ENCODE results near the gene CTBP2. TPM values are rescaled to one million over a fixed set of nuclear protein-coding genes. Genes with fewer than 3 reads are reported as not detected.

CTBP2 gene
- total and polyA plus RNA-seq, 8 donors, result 21.3 to 169 (median 61.6) TPM

DNA sequence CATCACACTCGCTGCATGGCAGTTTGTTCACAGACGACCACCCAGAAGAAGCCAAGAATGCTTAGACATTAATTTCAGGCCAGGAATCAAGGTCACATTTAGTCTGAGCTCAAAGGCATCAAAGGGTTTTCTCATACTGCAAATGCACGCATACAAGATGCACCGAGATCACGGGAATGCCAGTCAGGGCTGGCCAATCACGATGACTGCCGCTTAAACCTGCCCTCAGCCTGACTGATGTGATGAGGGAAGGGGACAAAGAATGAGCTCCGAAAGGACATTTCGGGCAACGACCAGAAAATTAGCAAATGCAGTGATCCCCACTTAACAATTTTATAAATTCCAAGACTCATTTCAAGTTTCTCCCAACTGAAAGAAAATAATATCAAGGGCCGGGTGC is 20.2 kb downstream of the CTBP2 start:
- Histone ChIP-seq H3K27me3 (no peaks in the 10 kb centered on the region), H3K4me3 (no peak overlapping the region), H3K4me1 (peaks cover 56 to 89% (median 68%) of the 10 kb centered on the region in 4 donors), H3K27ac (no peak overlapping the region), H3K9me3 (no peaks in the 10 kb centered on the region), H3K36me3 (peaks cover 3 to 15% (median 7%) of the 10 kb centered on the region in 4 donors)
- intact Hi-C loops (cut with DNase I; ENCODE audit: low total_unique reads), result no loop called here
- WGBS, 5 donors, result 86 to 91% (median 91%) methylated on average over 11 of the region's 11 CpGs
- no peak for DNase-seq
- no peak for TF ChIP-seq EP300 (IDR thresholded peaks at IDR 0.05)
- TF ChIP-seq, protein P1, sequence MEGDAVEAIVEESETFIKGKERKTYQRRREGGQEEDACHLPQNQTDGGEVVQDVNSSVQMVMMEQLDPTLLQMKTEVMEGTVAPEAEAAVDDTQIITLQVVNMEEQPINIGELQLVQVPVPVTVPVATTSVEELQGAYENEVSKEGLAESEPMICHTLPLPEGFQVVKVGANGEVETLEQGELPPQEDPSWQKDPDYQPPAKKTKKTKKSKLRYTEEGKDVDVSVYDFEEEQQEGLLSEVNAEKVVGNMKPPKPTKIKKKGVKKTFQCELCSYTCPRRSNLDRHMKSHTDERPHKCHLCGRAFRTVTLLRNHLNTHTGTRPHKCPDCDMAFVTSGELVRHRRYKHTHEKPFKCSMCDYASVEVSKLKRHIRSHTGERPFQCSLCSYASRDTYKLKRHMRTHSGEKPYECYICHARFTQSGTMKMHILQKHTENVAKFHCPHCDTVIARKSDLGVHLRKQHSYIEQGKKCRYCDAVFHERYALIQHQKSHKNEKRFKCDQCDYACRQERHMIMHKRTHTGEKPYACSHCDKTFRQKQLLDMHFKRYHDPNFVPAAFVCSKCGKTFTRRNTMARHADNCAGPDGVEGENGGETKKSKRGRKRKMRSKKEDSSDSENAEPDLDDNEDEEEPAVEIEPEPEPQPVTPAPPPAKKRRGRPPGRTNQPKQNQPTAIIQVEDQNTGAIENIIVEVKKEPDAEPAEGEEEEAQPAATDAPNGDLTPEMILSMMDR (IDR thresholded peaks at IDR 0.05), result no peak
- no peak for TF ChIP-seq POLR2AphosphoS5 (IDR thresholded peaks at IDR 0.05)
- TF ChIP-seq POLR2A (IDR thresholded peaks at IDR 0.05), result no peak

DNA sequence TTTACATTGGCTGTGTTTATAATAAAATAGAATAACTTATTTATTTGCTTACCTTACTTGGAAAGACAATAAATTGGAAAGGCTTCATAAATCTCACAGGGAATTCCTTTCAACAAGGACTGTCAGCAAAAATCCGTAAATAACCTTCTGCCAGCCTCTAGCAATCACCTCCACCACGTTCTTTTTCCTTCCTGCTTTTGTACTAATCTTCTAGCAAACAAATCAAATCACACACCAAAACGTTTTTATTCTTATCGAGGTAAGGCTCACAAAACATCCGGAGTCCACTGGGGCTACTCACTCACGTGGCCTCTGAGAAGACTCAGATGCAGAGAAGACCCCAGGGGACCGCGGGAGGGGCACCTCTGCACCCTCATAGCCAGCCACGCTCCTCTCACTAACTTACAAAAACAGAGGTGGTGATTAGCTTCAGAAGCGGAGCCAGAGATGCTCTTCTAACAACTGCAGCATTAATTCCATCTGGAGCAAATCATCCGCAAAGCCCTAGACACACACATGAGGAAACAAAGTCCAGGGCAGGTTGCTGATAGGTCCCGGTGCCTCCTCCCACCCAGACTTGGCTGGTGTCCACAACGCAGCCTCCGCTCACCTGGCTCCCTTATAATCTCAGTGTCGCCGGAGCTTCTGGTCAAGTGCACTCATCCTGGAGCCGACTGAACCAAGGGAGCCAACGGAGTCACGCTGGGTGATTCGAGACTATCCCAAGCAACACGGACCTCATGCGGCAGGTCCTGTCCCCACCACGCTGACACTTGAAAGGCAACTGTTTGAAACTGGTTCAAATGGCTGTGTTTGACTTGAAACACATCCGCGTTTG is 22.5 kb downstream of the CTBP2 start:
- peak overlapping the region; percentile 44 to 72 (median 62) for H3K27ac ChIP-seq
- H3K9me3 ChIP-seq, result no peaks in the 10 kb centered on the region
- peaks cover 41 to 82% (median 65%) of the 10 kb centered on the region in 4 donors for H3K4me1 ChIP-seq
- H3K36me3 ChIP-seq, result peaks cover 7 to 15% (median 12%) of the 10 kb centered on the region in 4 donors
- 29 to 45% (median 38%) methylated on average over 24 to 25 of the region's 25 CpGs for WGBS, 5 donors
- peak overlapping the region in 1 of 4 donors; percentile 14 for H3K4me3 ChIP-seq
- H3K27me3 ChIP-seq, result no peaks in the 10 kb centered on the region
- peak; percentile 84 for DNase-seq
- TF ChIP-seq, protein P1 (IDR thresholded peaks at IDR 0.05), result no peak
- TF ChIP-seq POLR2AphosphoS5 (IDR thresholded peaks at IDR 0.05), result peak in 2 of 3 donors; percentile 10 to 50
- TF ChIP-seq EP300 (IDR thresholded peaks at IDR 0.05), result no peak
- intact Hi-C loops (cut with DNase I; ENCODE audit: low total_unique reads), result no loop called here

DNA sequence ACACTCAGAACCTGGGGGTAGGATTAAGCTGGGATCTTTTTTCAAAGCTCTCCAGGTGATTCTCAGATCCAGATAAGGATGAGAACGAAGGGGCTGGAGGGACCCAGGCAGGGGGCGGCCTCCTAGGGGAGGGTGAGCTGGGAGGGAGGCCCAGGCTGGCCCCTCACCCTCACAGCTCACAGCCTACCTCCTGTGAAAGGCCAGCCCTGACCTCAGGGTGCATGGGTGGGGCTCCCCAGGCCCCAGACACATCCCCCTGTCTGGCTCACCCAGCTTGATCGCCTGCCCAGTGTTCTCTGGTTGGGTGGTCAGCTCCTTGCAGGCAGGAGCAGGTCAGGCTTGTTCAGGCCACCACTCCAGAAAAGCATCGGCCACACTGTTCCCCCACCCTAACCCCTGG is 24.3 kb downstream of the CTBP2 start:
- Histone ChIP-seq H3K4me1 (peaks cover 41 to 64% (median 53%) of the 10 kb centered on the region in 4 donors), H3K27me3 (no peaks in the 10 kb centered on the region), H3K9me3 (no peaks in the 10 kb centered on the region), H3K4me3 (no peak overlapping the region), H3K27ac (peak overlapping the region in 2 of 5 donors; percentile 12 to 19), H3K36me3 (peaks cover 14 to 21% (median 17%) of the 10 kb centered on the region in 4 donors)
- WGBS, 5 donors, result 81 to 92% (median 84%) methylated on average over 2 to 4 of the region's 4 CpGs
- intact Hi-C loops (cut with DNase I; ENCODE audit: low total_unique reads), result no loop called here
- no peak for TF ChIP-seq EP300 (IDR thresholded peaks at IDR 0.05)
- TF ChIP-seq, protein P1 (IDR thresholded peaks at IDR 0.05), result no peak
- no peak for TF ChIP-seq POLR2A (IDR thresholded peaks at IDR 0.05)
- no peak for TF ChIP-seq POLR2AphosphoS5 (IDR thresholded peaks at IDR 0.05)
- no peak for DNase-seq

DNA sequence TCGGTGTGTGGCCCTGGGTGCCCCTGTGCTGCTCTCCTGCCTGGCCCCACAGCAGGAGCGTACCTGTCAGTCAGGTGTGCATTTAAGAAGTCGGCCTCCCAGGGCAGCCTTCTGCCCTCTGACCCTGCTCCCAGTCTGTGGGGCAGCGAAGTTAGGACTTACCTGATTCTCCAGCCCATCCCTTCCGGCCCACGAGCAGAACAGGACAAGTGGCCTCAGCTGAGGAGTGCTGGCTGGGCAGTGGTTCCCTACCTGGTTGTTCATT is 24.7 kb downstream of the CTBP2 start:
- Histone ChIP-seq H3K27me3 (no peaks in the 10 kb centered on the region), H3K4me1 (peaks cover 41 to 64% (median 53%) of the 10 kb centered on the region in 4 donors), H3K9me3 (no peaks in the 10 kb centered on the region), H3K27ac (peak overlapping the region in 2 of 5 donors; percentile 12 to 19), H3K36me3 (peaks cover 18 to 25% (median 21%) of the 10 kb centered on the region in 4 donors), H3K4me3 (no peak overlapping the region)
- intact Hi-C loops (cut with DNase I; ENCODE audit: low total_unique reads), result no loop called here
- 73 to 92% (median 82%) methylated on average over 6 of the region's 6 CpGs for WGBS, 5 donors
- no peak for DNase-seq
- TF ChIP-seq EP300 (IDR thresholded peaks at IDR 0.05) (no peak), POLR2A (IDR thresholded peaks at IDR 0.05) (no peak), POLR2AphosphoS5 (IDR thresholded peaks at IDR 0.05) (no peak)
- TF ChIP-seq, protein P1 (IDR thresholded peaks at IDR 0.05), result no peak

All from stomach (tissue), 9 donors.